Measurements from ENCODE around the gene CDC42BPA. TPM values are rescaled to one million over a fixed set of nuclear protein-coding genes. Genes with fewer than 3 reads are reported as not detected.

Gene CDC42BPA
- total RNA-seq, 1 donor from 2014 or later = 95.7 TPM

GRCh38 chr1:227299241-227299627 lies 19.1 kb downstream of the CDC42BPA start:
- no peaks in the 10 kb centered on the region for H3K27me3 Mint-ChIP-seq (ENCODE audit: unreplicated experiment)
- peak overlapping the region; percentile 66 for H3K4me3 Mint-ChIP-seq (ENCODE audit: unreplicated experiment)
- peaks cover 67% of the 10 kb centered on the region for H3K4me1 Mint-ChIP-seq (ENCODE audit: unreplicated experiment)
- H3K27ac Mint-ChIP-seq (ENCODE audit: unreplicated experiment) = peak overlapping the region; percentile 85
- no peak for TF ChIP-seq CTCF (IDR thresholded peaks at IDR 0.05)
- peaks cover 20% of the 10 kb centered on the region for H3K36me3 Mint-ChIP-seq (ENCODE audit: unreplicated experiment)
- DNase-seq (ENCODE audit: extremely low spot score, unreplicated experiment) = no peak
- H3K9me3 Mint-ChIP-seq (ENCODE audit: unreplicated experiment) = peaks cover 5% of the 10 kb centered on the region

- Mint-ChIP-seq H3K36me3 (ENCODE audit: unreplicated experiment) (peaks cover 17% of the 10 kb centered on the region), H3K27ac (ENCODE audit: unreplicated experiment) (peak overlapping the region; percentile 85), H3K4me3 (ENCODE audit: unreplicated experiment) (peak overlapping the region; percentile 66), H3K9me3 (ENCODE audit: unreplicated experiment) (peaks cover 5% of the 10 kb centered on the region), H3K27me3 (ENCODE audit: unreplicated experiment) (no peaks in the 10 kb centered on the region), H3K4me1 (ENCODE audit: unreplicated experiment) (peaks cover 65% of the 10 kb centered on the region)
- DNase-seq (ENCODE audit: extremely low spot score, unreplicated experiment) = no peak
- no peak for TF ChIP-seq CTCF (IDR thresholded peaks at IDR 0.05)
Measured at GRCh38 chr1:227298512-227299240, 19.6 kb downstream of the CDC42BPA start.

- Mint-ChIP-seq H3K36me3 (ENCODE audit: unreplicated experiment) (peaks cover 13% of the 10 kb centered on the region), H3K9me3 (ENCODE audit: unreplicated experiment) (peaks cover 5% of the 10 kb centered on the region), H3K4me1 (ENCODE audit: unreplicated experiment) (peaks cover 57% of the 10 kb centered on the region), H3K27me3 (ENCODE audit: unreplicated experiment) (no peaks in the 10 kb centered on the region), H3K27ac (ENCODE audit: unreplicated experiment) (peak overlapping the region; percentile 11), H3K4me3 (ENCODE audit: unreplicated experiment) (no peak overlapping the region)
- no peak for TF ChIP-seq CTCF (IDR thresholded peaks at IDR 0.05)
- DNase-seq (ENCODE audit: extremely low spot score, unreplicated experiment) = no peak
Measured at GRCh38 chr1:227297073-227297793, 21.1 kb downstream of the CDC42BPA start.

DNA sequence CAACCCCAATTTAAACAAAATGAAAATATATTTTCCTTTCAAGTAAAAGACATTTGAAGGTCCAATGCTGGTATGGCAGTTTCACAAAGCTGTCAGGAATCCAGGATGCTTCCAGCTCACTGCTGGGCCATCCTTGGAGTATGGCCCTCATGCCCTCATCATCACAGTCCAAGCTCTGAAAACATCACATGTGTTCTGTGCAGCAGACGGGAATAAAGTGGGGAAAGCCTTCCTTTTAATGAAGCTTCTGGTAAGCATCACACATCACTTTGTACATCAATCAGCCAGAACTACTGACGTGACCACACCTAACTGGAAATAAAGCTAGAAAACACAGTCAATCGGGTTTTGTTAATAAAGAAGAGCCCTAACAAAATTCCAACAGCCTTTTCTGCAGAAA lies 22.7 kb downstream of the CDC42BPA start:
- H3K4me3 Mint-ChIP-seq (ENCODE audit: unreplicated experiment) = no peak overlapping the region
- no peaks in the 10 kb centered on the region for H3K27me3 Mint-ChIP-seq (ENCODE audit: unreplicated experiment)
- H3K27ac Mint-ChIP-seq (ENCODE audit: unreplicated experiment) = peak overlapping the region; percentile 6
- DNase-seq (ENCODE audit: extremely low spot score, unreplicated experiment) = no peak
- peaks cover 47% of the 10 kb centered on the region for H3K4me1 Mint-ChIP-seq (ENCODE audit: unreplicated experiment)
- TF ChIP-seq CTCF (IDR thresholded peaks at IDR 0.05) = no peak
- H3K9me3 Mint-ChIP-seq (ENCODE audit: unreplicated experiment) = peaks cover 5% of the 10 kb centered on the region
- peaks cover 10% of the 10 kb centered on the region for H3K36me3 Mint-ChIP-seq (ENCODE audit: unreplicated experiment)

GRCh38 chr1:227285745-227286144 lies 32.5 kb downstream of the CDC42BPA start:
- H3K27ac Mint-ChIP-seq (ENCODE audit: unreplicated experiment) = no peak overlapping the region
- TF ChIP-seq CTCF (IDR thresholded peaks at IDR 0.05) = no peak
- H3K4me1 Mint-ChIP-seq (ENCODE audit: unreplicated experiment) = peaks cover 16% of the 10 kb centered on the region
- no peaks in the 10 kb centered on the region for H3K27me3 Mint-ChIP-seq (ENCODE audit: unreplicated experiment)
- H3K9me3 Mint-ChIP-seq (ENCODE audit: unreplicated experiment) = peaks cover 19% of the 10 kb centered on the region
- no peak overlapping the region for H3K4me3 Mint-ChIP-seq (ENCODE audit: unreplicated experiment)
- DNase-seq (ENCODE audit: extremely low spot score, unreplicated experiment) = no peak
- peaks cover 23% of the 10 kb centered on the region for H3K36me3 Mint-ChIP-seq (ENCODE audit: unreplicated experiment)

All from osteocyte (in vitro differentiated cells).